Subcutaneous abdominal adipose tissue (tissue), 5 donors: ENCODE measurements around the gene PLIN5.
A peak's percentile ranks its signal among the peaks of the same experiment; 100 is the strongest.

Experiments used
- H3K27ac ChIP-seq: one replicate; pipeline ENCODE4 v1.7.0; 2013; ENCODE audit warnings: low read depth, mild to moderate bottlenecking, inconsistent platforms, low read length, moderate library complexity
- H3K27me3 ChIP-seq, 5 donors: one replicate each; pipeline ENCODE4 v1.7.0; 2013; ENCODE audit warnings: low read length in 5 of 5, inconsistent platforms in 1 of 5; ENCODE audit not compliant: control insufficient read depth in 5 of 5, insufficient read depth in 4 of 5
- H3K36me3 ChIP-seq, 5 donors: one replicate each; pipeline ENCODE4 v1.7.0; 2013; ENCODE audit warnings: low read length in 5 of 5; ENCODE audit not compliant: control insufficient read depth in 5 of 5, insufficient read depth in 5 of 5
- H3K4me1 ChIP-seq, 5 donors: one replicate each; pipeline ENCODE4 v1.7.0; 2013; ENCODE audit warnings: low read length in 5 of 5, mild to moderate bottlenecking in 3 of 5, moderate library complexity in 1 of 5; ENCODE audit not compliant: control insufficient read depth in 5 of 5, insufficient read depth in 5 of 5
- H3K4me3 ChIP-seq, 5 donors: one replicate each; pipeline ENCODE4 v1.7.0; 2013; ENCODE audit warnings: low read length in 5 of 5, low read depth in 1 of 5
- H3K9ac ChIP-seq, 5 donors: one replicate each; pipeline ENCODE4 v1.7.0; 2013; ENCODE audit warnings: low read length in 5 of 5, mild to moderate bottlenecking in 4 of 5, moderate library complexity in 3 of 5
- H3K9me3 ChIP-seq, 5 donors: one replicate each; pipeline ENCODE4 v1.7.0; 2013; ENCODE audit warnings: low read length in 5 of 5; ENCODE audit not compliant: control insufficient read depth in 5 of 5
- donor health status: healthy.
- donor health status: healthy.
- donor health status: healthy.
- donor health status: healthy.
- donor health status: healthy.

The PLIN5 gene

GRCh38 chr19:4473763-4474513 is 61.1 kb downstream of the PLIN5 start:
- peaks cover 3 to 35% (median 22%) of the 10 kb centered on the region in 5 donors for H3K36me3 ChIP-seq
- no peak overlapping the region for H3K27ac ChIP-seq
- peaks cover 0 to 31% (median 22%) of the 10 kb centered on the region in 5 donors for H3K4me1 ChIP-seq
- no peaks in the 10 kb centered on the region for H3K27me3 ChIP-seq
- no peaks in the 10 kb centered on the region for H3K9me3 ChIP-seq
- peak overlapping the region in 3 of 5 donors; percentile 30 to 68 (median 37) for H3K9ac ChIP-seq
- H3K4me3 ChIP-seq, result peak overlapping the region in 2 of 5 donors; percentile 26 to 42

GRCh38 chr19:4473011-4473762 is 61.8 kb downstream of the PLIN5 start:
- H3K27me3 ChIP-seq, result no peaks in the 10 kb centered on the region
- H3K9me3 ChIP-seq, result no peaks in the 10 kb centered on the region
- peaks cover 0 to 31% (median 22%) of the 10 kb centered on the region in 5 donors for H3K4me1 ChIP-seq
- H3K9ac ChIP-seq, result peak overlapping the region; percentile 16 to 92 (median 80)
- H3K4me3 ChIP-seq, result peak overlapping the region in 4 of 5 donors; percentile 63 to 82 (median 74)
- peaks cover 3 to 29% (median 19%) of the 10 kb centered on the region in 5 donors for H3K36me3 ChIP-seq
- H3K27ac ChIP-seq, result peak overlapping the region; percentile 23
